HepG2 (cell line): Measurements from ENCODE around the gene PDE9A. TPM values are rescaled to one million over a fixed set of nuclear protein-coding genes. Genes with fewer than 3 reads are reported as not detected.
A peak's percentile ranks its signal among the peaks of the same experiment; 100 is the strongest.

Experiments used
- IRF2 ChIP-seq: IDR thresholded peaks from 2 replicates; pipeline ENCODE4 v1.6.1; 2018; ENCODE audit warnings: missing genetic modification reagents, missing compliant biosample characterization
- KLF12 ChIP-seq: sonication (generic); formaldehyde crosslinking; IDR thresholded peaks from 2 replicates; pipeline ENCODE4 v1.4.0; 2020; ENCODE audit warnings: missing genetic modification reagents, borderline replicate concordance
- NONO ChIP-seq, 2 experiments: fragments of 450-650 bp in 1 of 2; sonication (generic) in 1 of 2; formaldehyde crosslinking in 1 of 2; IDR thresholded peaks in 1 of 2; conservative IDR thresholded peaks in 1 of 2; 2 replicates each; pipeline versions ENCODE4 v1.6.1 to v1.8.0; 2017 to 2022; ENCODE audit warnings: mild to moderate bottlenecking in 1 of 2, missing genetic modification reagents in 1 of 2, moderate library complexity in 1 of 2
- PHF20 ChIP-seq: sonication (generic); formaldehyde crosslinking; IDR thresholded peaks from 2 replicates; pipeline ENCODE4 v1.5.0; 2020; ENCODE audit warnings: mild to moderate bottlenecking, missing genetic modification reagents
- SAP130 ChIP-seq: IDR thresholded peaks from 2 replicates; pipeline ENCODE4 v1.6.1; 2016; ENCODE audit warnings: low read depth
- ZBTB42 ChIP-seq: sonication (generic); formaldehyde crosslinking; IDR thresholded peaks from 2 replicates; pipeline ENCODE4 v1.5.0; 2020; ENCODE audit warnings: mild to moderate bottlenecking, missing genetic modification reagents
- ZNF441 ChIP-seq: sonication (generic); formaldehyde crosslinking; IDR thresholded peaks from 2 replicates; pipeline ENCODE4 v1.7.0; 2021; ENCODE audit warnings: missing genetic modification reagents, borderline replicate concordance
- ZNF605 ChIP-seq: sonication (generic); formaldehyde crosslinking; IDR thresholded peaks from 2 replicates; pipeline ENCODE4 v1.8.0; 2022; ENCODE audit warnings: mild to moderate bottlenecking, missing genetic modification reagents
- ZNF616 ChIP-seq: sonication (generic); formaldehyde crosslinking; IDR thresholded peaks from 2 replicates; pipeline ENCODE4 v1.5.0; 2020; ENCODE audit warnings: low read depth, mild to moderate bottlenecking, missing genetic modification reagents
- ZNF773 ChIP-seq: sonication (generic); formaldehyde crosslinking; IDR thresholded peaks from 2 replicates; pipeline ENCODE4 v1.4.0; 2020; ENCODE audit warnings: missing genetic modification reagents, borderline replicate concordance
- polyA plus RNA-seq, 8 experiments: library from polyadenylated mRNA; depleted of rRNA in 3 of 8; stranded (reverse) in 7 of 8; unstranded in 1 of 8; fragments of >200 nt; fragmentation: Illumina TruSeq in 4 of 8; extraction: Trizol in 4 of 8; gene quantifications; 2 replicates each; pipeline versions ENCODE4 v1.2.1 to v1.2.3, GENCODE V29; 2011 to 2016; ENCODE audit warnings: low read depth in 4 of 8, missing spikeins in 1 of 8, mixed read lengths in 1 of 8; ENCODE audit not compliant: insufficient read depth in 1 of 8
- total RNA-seq, 5 experiments: library from RNA; depleted of rRNA; stranded (reverse); fragments of >200 nt; fragmentation: Illumina TruSeq; extraction: Trizol; gene quantifications; 2 replicates each; pipeline ENCODE4 v1.2.3, GENCODE V29; 2016; ENCODE audit warnings: low read depth in 1 of 5
- TF ChIP-seq, protein P1 (sequence below): sonication (generic); formaldehyde crosslinking; IDR thresholded peaks from 2 replicates; pipeline ENCODE4 v1.9.0; 2021; ENCODE audit warnings: missing genetic modification reagents, mild to moderate bottlenecking, borderline replicate concordance
- TF ChIP-seq, protein P2 (sequence below): sonication (generic); formaldehyde crosslinking; IDR thresholded peaks from 2 replicates; pipeline ENCODE4 v1.4.0; 2020; ENCODE audit warnings: mild to moderate bottlenecking, missing genetic modification reagents, borderline replicate concordance
- TF ChIP-seq, protein P3 (sequence below): sonication (generic); formaldehyde crosslinking; IDR thresholded peaks from 2 replicates; pipeline ENCODE4 v1.4.0; 2020; ENCODE audit warnings: mild to moderate bottlenecking, missing genetic modification reagents
- TF ChIP-seq, protein P4 (sequence below): IDR thresholded peaks from 2 replicates; pipeline ENCODE4 v1.6.1; 2016; ENCODE audit warnings: missing genetic modification reagents, missing compliant biosample characterization
- TF ChIP-seq, protein P5 (sequence below): sonication (generic); formaldehyde crosslinking; IDR thresholded peaks from 2 replicates; pipeline ENCODE4 v1.5.1; 2020; ENCODE audit warnings: mild to moderate bottlenecking, missing genetic modification reagents, moderate library complexity

PDE9A gene
- total and polyA plus RNA-seq, 2 of the 13 experiments (the other 11 are each of a cell fraction or from before 2014, with no cell fraction given), result 4.6 to 19.7 TPM

DNA sequence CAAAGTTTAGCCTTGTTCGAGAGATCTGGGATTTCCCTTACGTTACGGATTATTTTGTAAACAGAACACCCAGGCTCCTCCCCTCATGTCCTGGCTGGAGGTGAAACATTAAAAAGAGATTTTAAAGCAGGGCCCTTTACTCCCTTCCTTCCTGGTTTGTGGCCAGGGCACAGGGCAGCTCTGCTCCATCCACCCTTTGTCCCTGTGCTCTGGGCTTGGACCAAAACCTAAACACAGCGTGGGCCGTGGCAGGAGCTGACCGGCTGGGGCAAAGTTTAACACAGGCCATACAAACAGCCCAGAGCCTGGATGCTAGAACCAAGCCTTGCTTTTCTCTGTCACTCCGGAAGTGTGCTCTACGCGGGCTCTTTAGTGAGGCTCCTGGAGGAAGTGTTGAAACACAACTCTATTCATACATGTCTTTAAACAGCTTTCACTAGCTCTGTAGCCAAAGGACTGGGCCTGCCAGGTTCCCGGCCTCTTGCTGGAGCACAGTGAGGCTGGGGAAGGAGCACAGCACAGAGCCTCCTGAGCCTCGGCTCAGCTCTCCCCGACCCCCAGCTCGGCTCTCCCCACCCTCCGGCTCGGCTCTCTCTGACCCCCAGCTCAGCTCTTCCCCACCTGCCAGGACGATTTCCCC is 84.7 kb downstream of the PDE9A start (continued):
- TF ChIP-seq, protein P1, sequence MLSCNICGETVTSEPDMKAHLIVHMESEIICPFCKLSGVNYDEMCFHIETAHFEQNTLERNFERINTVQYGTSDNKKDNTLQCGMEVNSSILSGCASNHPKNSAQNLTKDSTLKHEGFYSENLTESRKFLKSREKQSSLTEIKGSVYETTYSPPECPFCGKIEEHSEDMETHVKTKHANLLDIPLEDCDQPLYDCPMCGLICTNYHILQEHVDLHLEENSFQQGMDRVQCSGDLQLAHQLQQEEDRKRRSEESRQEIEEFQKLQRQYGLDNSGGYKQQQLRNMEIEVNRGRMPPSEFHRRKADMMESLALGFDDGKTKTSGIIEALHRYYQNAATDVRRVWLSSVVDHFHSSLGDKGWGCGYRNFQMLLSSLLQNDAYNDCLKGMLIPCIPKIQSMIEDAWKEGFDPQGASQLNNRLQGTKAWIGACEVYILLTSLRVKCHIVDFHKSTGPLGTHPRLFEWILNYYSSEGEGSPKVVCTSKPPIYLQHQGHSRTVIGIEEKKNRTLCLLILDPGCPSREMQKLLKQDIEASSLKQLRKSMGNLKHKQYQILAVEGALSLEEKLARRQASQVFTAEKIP, result no peak
- TF ChIP-seq ZBTB42 (CRISPR knock-in tag) (no peak), NONO (IDR thresholded peaks at IDR 0.05) (no peak), NONO (CRISPR knock-in tag; conservative IDR thresholded peaks at IDR 0.05) (peak; percentile 62), KLF12 (CRISPR knock-in tag) (peak; percentile 50; the same call in 1 of the 2 replicates), PHF20 (CRISPR knock-in tag) (no peak), IRF2 (peak; percentile 71), ZNF605 (peak; percentile 32; the same call in 1 of the 2 replicates), ZNF616 (no peak), SAP130 (CRISPR knock-in tag) (peak; percentile 84), ZNF441 (peak; percentile 64; the same call in 1 of the 2 replicates), ZNF773 (CRISPR knock-in tag) (no peak)
- TF ChIP-seq, protein P2, sequence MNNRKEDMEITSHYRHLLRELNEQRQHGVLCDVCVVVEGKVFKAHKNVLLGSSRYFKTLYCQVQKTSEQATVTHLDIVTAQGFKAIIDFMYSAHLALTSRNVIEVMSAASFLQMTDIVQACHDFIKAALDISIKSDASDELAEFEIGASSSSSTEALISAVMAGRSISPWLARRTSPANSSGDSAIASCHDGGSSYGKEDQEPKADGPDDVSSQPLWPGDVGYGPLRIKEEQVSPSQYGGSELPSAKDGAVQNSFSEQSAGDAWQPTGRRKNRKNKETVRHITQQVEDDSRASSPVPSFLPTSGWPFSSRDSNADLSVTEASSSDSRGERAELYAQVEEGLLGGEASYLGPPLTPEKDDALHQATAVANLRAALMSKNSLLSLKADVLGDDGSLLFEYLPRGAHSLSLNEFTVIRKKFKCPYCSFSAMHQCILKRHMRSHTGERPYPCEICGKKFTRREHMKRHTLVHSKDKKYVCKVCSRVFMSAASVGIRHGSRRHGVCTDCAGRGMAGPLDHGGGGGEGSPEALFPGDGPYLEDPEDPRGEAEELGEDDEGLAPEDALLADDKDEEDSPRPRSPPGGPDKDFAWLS (CRISPR knock-in tag), result no peak
- TF ChIP-seq, protein P3, sequence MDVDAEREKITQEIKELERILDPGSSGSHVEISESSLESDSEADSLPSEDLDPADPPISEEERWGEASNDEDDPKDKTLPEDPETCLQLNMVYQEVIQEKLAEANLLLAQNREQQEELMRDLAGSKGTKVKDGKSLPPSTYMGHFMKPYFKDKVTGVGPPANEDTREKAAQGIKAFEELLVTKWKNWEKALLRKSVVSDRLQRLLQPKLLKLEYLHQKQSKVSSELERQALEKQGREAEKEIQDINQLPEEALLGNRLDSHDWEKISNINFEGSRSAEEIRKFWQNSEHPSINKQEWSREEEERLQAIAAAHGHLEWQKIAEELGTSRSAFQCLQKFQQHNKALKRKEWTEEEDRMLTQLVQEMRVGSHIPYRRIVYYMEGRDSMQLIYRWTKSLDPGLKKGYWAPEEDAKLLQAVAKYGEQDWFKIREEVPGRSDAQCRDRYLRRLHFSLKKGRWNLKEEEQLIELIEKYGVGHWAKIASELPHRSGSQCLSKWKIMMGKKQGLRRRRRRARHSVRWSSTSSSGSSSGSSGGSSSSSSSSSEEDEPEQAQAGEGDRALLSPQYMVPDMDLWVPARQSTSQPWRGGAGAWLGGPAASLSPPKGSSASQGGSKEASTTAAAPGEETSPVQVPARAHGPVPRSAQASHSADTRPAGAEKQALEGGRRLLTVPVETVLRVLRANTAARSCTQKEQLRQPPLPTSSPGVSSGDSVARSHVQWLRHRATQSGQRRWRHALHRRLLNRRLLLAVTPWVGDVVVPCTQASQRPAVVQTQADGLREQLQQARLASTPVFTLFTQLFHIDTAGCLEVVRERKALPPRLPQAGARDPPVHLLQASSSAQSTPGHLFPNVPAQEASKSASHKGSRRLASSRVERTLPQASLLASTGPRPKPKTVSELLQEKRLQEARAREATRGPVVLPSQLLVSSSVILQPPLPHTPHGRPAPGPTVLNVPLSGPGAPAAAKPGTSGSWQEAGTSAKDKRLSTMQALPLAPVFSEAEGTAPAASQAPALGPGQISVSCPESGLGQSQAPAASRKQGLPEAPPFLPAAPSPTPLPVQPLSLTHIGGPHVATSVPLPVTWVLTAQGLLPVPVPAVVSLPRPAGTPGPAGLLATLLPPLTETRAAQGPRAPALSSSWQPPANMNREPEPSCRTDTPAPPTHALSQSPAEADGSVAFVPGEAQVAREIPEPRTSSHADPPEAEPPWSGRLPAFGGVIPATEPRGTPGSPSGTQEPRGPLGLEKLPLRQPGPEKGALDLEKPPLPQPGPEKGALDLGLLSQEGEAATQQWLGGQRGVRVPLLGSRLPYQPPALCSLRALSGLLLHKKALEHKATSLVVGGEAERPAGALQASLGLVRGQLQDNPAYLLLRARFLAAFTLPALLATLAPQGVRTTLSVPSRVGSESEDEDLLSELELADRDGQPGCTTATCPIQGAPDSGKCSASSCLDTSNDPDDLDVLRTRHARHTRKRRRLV (CRISPR knock-in tag), result no peak
- TF ChIP-seq, protein P4, sequence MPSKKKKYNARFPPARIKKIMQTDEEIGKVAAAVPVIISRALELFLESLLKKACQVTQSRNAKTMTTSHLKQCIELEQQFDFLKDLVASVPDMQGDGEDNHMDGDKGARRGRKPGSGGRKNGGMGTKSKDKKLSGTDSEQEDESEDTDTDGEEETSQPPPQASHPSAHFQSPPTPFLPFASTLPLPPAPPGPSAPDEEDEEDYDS (CRISPR knock-in tag), result peak; percentile 75
- TF ChIP-seq, protein P5, sequence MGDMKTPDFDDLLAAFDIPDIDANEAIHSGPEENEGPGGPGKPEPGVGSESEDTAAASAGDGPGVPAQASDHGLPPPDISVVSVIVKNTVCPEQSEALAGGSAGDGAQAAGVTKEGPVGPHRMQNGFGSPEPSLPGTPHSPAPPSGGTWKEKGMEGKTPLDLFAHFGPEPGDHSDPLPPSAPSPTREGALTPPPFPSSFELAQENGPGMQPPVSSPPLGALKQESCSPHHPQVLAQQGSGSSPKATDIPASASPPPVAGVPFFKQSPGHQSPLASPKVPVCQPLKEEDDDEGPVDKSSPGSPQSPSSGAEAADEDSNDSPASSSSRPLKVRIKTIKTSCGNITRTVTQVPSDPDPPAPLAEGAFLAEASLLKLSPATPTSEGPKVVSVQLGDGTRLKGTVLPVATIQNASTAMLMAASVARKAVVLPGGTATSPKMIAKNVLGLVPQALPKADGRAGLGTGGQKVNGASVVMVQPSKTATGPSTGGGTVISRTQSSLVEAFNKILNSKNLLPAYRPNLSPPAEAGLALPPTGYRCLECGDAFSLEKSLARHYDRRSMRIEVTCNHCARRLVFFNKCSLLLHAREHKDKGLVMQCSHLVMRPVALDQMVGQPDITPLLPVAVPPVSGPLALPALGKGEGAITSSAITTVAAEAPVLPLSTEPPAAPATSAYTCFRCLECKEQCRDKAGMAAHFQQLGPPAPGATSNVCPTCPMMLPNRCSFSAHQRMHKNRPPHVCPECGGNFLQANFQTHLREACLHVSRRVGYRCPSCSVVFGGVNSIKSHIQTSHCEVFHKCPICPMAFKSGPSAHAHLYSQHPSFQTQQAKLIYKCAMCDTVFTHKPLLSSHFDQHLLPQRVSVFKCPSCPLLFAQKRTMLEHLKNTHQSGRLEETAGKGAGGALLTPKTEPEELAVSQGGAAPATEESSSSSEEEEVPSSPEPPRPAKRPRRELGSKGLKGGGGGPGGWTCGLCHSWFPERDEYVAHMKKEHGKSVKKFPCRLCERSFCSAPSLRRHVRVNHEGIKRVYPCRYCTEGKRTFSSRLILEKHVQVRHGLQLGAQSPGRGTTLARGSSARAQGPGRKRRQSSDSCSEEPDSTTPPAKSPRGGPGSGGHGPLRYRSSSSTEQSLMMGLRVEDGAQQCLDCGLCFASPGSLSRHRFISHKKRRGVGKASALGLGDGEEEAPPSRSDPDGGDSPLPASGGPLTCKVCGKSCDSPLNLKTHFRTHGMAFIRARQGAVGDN (CRISPR knock-in tag), result peak; percentile 91
